ENCODE results near the gene DUSP16. TPM values are rescaled to one million over a fixed set of nuclear protein-coding genes. Genes with fewer than 3 reads are reported as not detected.

The DUSP16 gene
- total and polyA plus RNA-seq, 2 of the 8 experiments (the other 6 are each of a cell fraction or from before 2014, with no cell fraction given) = 31.6 to 55.9 TPM

- no peak for TF ChIP-seq CHD7 (IDR thresholded peaks at IDR 0.05; ENCODE audit: insufficient replicate concordance, low read length)
- TF ChIP-seq TAF7 (optimal IDR thresholded peaks at IDR 0.05; ENCODE audit: borderline replicate concordance, low read depth, low read length) = no peak
Measured at GRCh38 chr12:12470751-12471306, 91.8 kb downstream of the DUSP16 start (continued).
